H1 (cell line): Measurements from ENCODE around the gene GMIP. TPM values are rescaled to one million over a fixed set of nuclear protein-coding genes. Genes with fewer than 3 reads are reported as not detected.

ENCODE experiments used
- CTCF ChIA-PET: fragments of 300-600 bp; sonication (Branson Sonifier 250); formaldehyde crosslinking; loops from one replicate; lab custom pipeline; 2021; ENCODE audit not compliant: partially characterized antibody; lab: Charles Lee
- POLR2A ChIA-PET: fragments of 300-600 bp; sonication (Branson Sonifier 250); formaldehyde crosslinking; loops from one replicate; lab custom pipeline; 2021; ENCODE audit warnings: inconsistent platforms; ENCODE audit not compliant: partially characterized antibody; lab: Charles Lee
- DNase-seq, 2 experiments: peaks; one replicate each; pipeline versions ENCODE4 v3.0.0 to v3.0.0-alpha.2; 2010 to 2022; ENCODE audit warnings: low spot score in 2 of 2, low read depth in 1 of 2, mixed read lengths in 1 of 2
- FAIRE-seq: peaks from 2 replicates; lab custom pipeline; 2011; peaks lifted over from hg19 to GRCh38; lab: Jason Lieb, UNC
- H2AFZ ChIP-seq: 2 replicates; pipeline ENCODE4 v1.8.1; 2012; ENCODE audit warnings: low read length, inconsistent platforms
- H2AK5ac ChIP-seq: 2 replicates; pipeline ENCODE4 v1.6.1; 2013; ENCODE audit warnings: low read depth, low read length
- H2BK120ac ChIP-seq: replicated peaks from 2 replicates; pipeline ENCODE3; 2013; ENCODE audit warnings: low read depth, low read length, inconsistent platforms
- H2BK12ac ChIP-seq: 2 replicates; pipeline ENCODE4 v1.6.1; 2013; ENCODE audit warnings: low read depth, low read length
- H2BK15ac ChIP-seq: 2 replicates; pipeline ENCODE4 v1.6.1; 2013; ENCODE audit warnings: low read length
- H2BK20ac ChIP-seq: 2 replicates; pipeline ENCODE4 v1.6.1; 2013; ENCODE audit warnings: low read length
- H2BK5ac ChIP-seq: 2 replicates; pipeline ENCODE4 v1.6.1; 2013; ENCODE audit warnings: low read depth, low read length
- H3K14ac ChIP-seq: 2 replicates; pipeline ENCODE4 v1.6.1; 2013; ENCODE audit warnings: inconsistent platforms; ENCODE audit not compliant: insufficient read length
- H3K18ac ChIP-seq: 2 replicates; pipeline ENCODE4 v1.6.1; 2013; ENCODE audit warnings: low read length; ENCODE audit errors: extremely low read depth
- H3K23ac ChIP-seq: 2 replicates; pipeline ENCODE4 v1.6.1; 2013; ENCODE audit warnings: inconsistent platforms; ENCODE audit not compliant: insufficient read length
- H3K23me2 ChIP-seq: 2 replicates; pipeline ENCODE4 v1.6.1; 2013; ENCODE audit warnings: low read depth, low read length
- H3K27ac ChIP-seq: 2 replicates; pipeline ENCODE4 v1.6.1; 2011; ENCODE audit warnings: low read depth, low read length, inconsistent platforms
- H3K27me3 ChIP-seq, 4 experiments: replicated peaks in 1 of 4; 1 replicate in 1 of 4; 2 replicates in 3 of 4; pipeline versions ENCODE4 v1.6.1 to v1.8.1; 2011 to 2013; ENCODE audit warnings: low read length in 3 of 4, mild to moderate bottlenecking in 3 of 4, inconsistent platforms in 2 of 4, mixed read lengths in 2 of 4, moderate library complexity in 1 of 4; ENCODE audit not compliant: control insufficient read depth in 3 of 4, insufficient read depth in 3 of 4; ENCODE audit errors: extremely low read depth in 1 of 4
- H3K36me3 ChIP-seq, 4 experiments: 2 replicates each; pipeline versions ENCODE4 v1.6.1 to v1.8.1; 2011 to 2013; ENCODE audit warnings: mild to moderate bottlenecking in 4 of 4, low read length in 3 of 4, moderate library complexity in 2 of 4, control low read depth in 1 of 4, inconsistent platforms in 1 of 4; ENCODE audit not compliant: insufficient read depth in 4 of 4, control insufficient read depth in 2 of 4
- H3K4ac ChIP-seq: replicated peaks from 2 replicates; pipeline ENCODE3; 2013; ENCODE audit warnings: low read length, low read depth, mixed read lengths, inconsistent platforms; ENCODE audit not compliant: insufficient read length
- H3K4me1 ChIP-seq, 4 experiments: replicated peaks in 1 of 4; 1 replicate in 1 of 4; 2 replicates in 3 of 4; pipeline versions ENCODE4 v1.6.1 to v1.8.1; 2011 to 2013; ENCODE audit warnings: low read length in 3 of 4, inconsistent platforms in 2 of 4, mixed read lengths in 1 of 4; ENCODE audit not compliant: insufficient read depth in 4 of 4, control insufficient read depth in 3 of 4
- H3K4me2 ChIP-seq, 2 experiments: 2 replicates each; pipeline versions ENCODE4 v1.6.1 to v1.8.1; 2011 to 2013; ENCODE audit warnings: low read depth in 2 of 2, low read length in 2 of 2, control low read depth in 1 of 2, inconsistent platforms in 1 of 2, mild to moderate bottlenecking in 1 of 2; ENCODE audit not compliant: insufficient read depth in 1 of 2
- H3K4me3 ChIP-seq, 4 experiments: fragments of 200-600, 300-600 bp in 1 of 4; sonication (generic), shearing (Covaris generic), sonication (Bioruptor Twin) in 1 of 4; 2 replicates each; pipeline versions ENCODE4 v1.5.1 to v1.8.1; 2011 to 2016; ENCODE audit warnings: low read length in 4 of 4, low read depth in 3 of 4, control low read depth in 2 of 4, inconsistent platforms in 2 of 4, mild to moderate bottlenecking in 2 of 4, mixed read lengths in 1 of 4, moderate library complexity in 1 of 4; ENCODE audit not compliant: insufficient read depth in 2 of 4; ENCODE audit errors: extremely low read depth in 1 of 4
- H3K56ac ChIP-seq: replicated peaks from 2 replicates; pipeline ENCODE3; 2013; ENCODE audit warnings: low read depth, mild to moderate bottlenecking, mixed read lengths, low read length, inconsistent platforms; ENCODE audit not compliant: insufficient read length
- H3K79me1 ChIP-seq: 2 replicates; pipeline ENCODE4 v1.6.1; 2013; ENCODE audit warnings: low read depth, low read length, control low read depth
- H3K79me2 ChIP-seq, 2 experiments: 2 replicates each; pipeline versions ENCODE4 v1.6.1 to v1.8.1; 2012 to 2013; ENCODE audit warnings: low read length in 2 of 2, mild to moderate bottlenecking in 2 of 2, inconsistent platforms in 1 of 2; ENCODE audit not compliant: insufficient read depth in 2 of 2, control insufficient read depth in 1 of 2
- H3K9ac ChIP-seq, 4 experiments: replicated peaks in 1 of 4; 1 replicate in 1 of 4; 2 replicates in 3 of 4; pipeline versions ENCODE4 v1.6.1 to v1.8.1; 2011 to 2013; ENCODE audit warnings: low read depth in 3 of 4, low read length in 3 of 4, control low read depth in 2 of 4, mild to moderate bottlenecking in 2 of 4, moderate library complexity in 2 of 4, inconsistent platforms in 1 of 4; ENCODE audit errors: extremely low read depth in 1 of 4
- H3K9me3 ChIP-seq, 2 experiments: 2 replicates each; pipeline versions ENCODE4 v1.6.1 to v1.8.1; 2012 to 2013; ENCODE audit warnings: mild to moderate bottlenecking in 2 of 2, moderate library complexity in 2 of 2, control low read depth in 1 of 2, inconsistent platforms in 1 of 2, low read depth in 1 of 2, low read length in 1 of 2, mixed read lengths in 1 of 2; ENCODE audit not compliant: insufficient read depth in 2 of 2
- H4K20me1 ChIP-seq, 2 experiments: replicated peaks in 1 of 2; 2 replicates each; pipeline versions ENCODE3 to v1.8.1; 2011 to 2013; ENCODE audit warnings: inconsistent platforms in 2 of 2, low read length in 2 of 2, mild to moderate bottlenecking in 1 of 2; ENCODE audit not compliant: insufficient read depth in 2 of 2, control insufficient read depth in 1 of 2
- H4K5ac ChIP-seq: 2 replicates; pipeline ENCODE4 v1.6.1; 2013; ENCODE audit warnings: low read length, low read depth, mixed read lengths, inconsistent platforms; ENCODE audit not compliant: insufficient read length
- H4K8ac ChIP-seq: 2 replicates; pipeline ENCODE4 v1.8.0; 2013; ENCODE audit warnings: mild to moderate bottlenecking, moderate library complexity, low read length, inconsistent platforms; ENCODE audit not compliant: insufficient read depth; ENCODE audit errors: extremely low read depth
- H4K91ac ChIP-seq: replicated peaks from 2 replicates; pipeline ENCODE3; 2013; ENCODE audit warnings: low read length, mixed read lengths, inconsistent platforms; ENCODE audit not compliant: insufficient read length
- CTCF ChIP-seq, 3 experiments: IDR thresholded peaks; 1 replicate in 2 of 3; 2 replicates in 1 of 3; pipeline versions ENCODE4 v1.5.1 to v1.6.1; 2011; ENCODE audit warnings: low read length in 3 of 3, mild to moderate bottlenecking in 3 of 3, inconsistent platforms in 2 of 3, low read depth in 1 of 3, moderate library complexity in 1 of 3; ENCODE audit not compliant: insufficient read depth in 1 of 3; ENCODE audit errors: control extremely low read depth in 1 of 3
- KDM1A ChIP-seq: fragments of 200-600, 300-600 bp; sonication (generic); IDR thresholded peaks from 2 replicates; pipeline ENCODE4 v1.7.1; 2016; ENCODE audit warnings: mild to moderate bottlenecking, low read length, borderline replicate concordance
- KDM5A ChIP-seq: fragments of 200-600 bp; IDR thresholded peaks from 2 replicates; pipeline ENCODE4 v1.7.1; 2012; ENCODE audit warnings: mild to moderate bottlenecking, low read length, inconsistent platforms, mixed read lengths
- MAFK ChIP-seq: IDR thresholded peaks from 2 replicates; pipeline ENCODE4 v1.6.1; 2012; ENCODE audit warnings: low read depth, mild to moderate bottlenecking, improper control_type of control experiment, low read length
- POLR2A ChIP-seq, 2 experiments: IDR thresholded peaks; 1 replicate in 1 of 2; 2 replicates in 1 of 2; pipeline ENCODE4 v1.6.1; 2011; ENCODE audit warnings: low read depth in 2 of 2, low read length in 2 of 2, mild to moderate bottlenecking in 2 of 2; ENCODE audit errors: control extremely low read depth in 1 of 2
- RAD21 ChIP-seq, 2 experiments: IDR thresholded peaks in 1 of 2; conservative IDR thresholded peaks in 1 of 2; 2 replicates each; pipeline ENCODE4 v1.6.1; 2011; ENCODE audit warnings: low read depth in 2 of 2, low read length in 2 of 2, improper control_type of control experiment in 1 of 2, inconsistent platforms in 1 of 2, mild to moderate bottlenecking in 1 of 2, moderate library complexity in 1 of 2
- SAP30 ChIP-seq: fragments of 300-600 bp; sonication (generic); IDR thresholded peaks from 2 replicates; pipeline ENCODE4 v1.7.1; 2012; ENCODE audit warnings: low read length, moderate library complexity, mild to moderate bottlenecking, inconsistent platforms; ENCODE audit not compliant: insufficient read depth, insufficient replicate concordance
- ZNF274 ChIP-seq: IDR thresholded peaks from 2 replicates; pipeline ENCODE4 v1.7.0; 2012; ENCODE audit warnings: low read length, borderline replicate concordance; ENCODE audit errors: extremely low read depth
- WGBS, 2 experiments: shearing (Covaris generic) in 1 of 2; methylation state at CpG; one replicate each; pipeline versions ENCODE4 v1.1.6 to v1.1.7; 2013 to 2015; ENCODE audit warnings: low lambda C conversion rate in 2 of 2, mixed read lengths in 2 of 2, inconsistent platforms in 1 of 2, low coverage in 1 of 2, missing lambda C conversion rate in 1 of 2; ENCODE audit not compliant: insufficient replicate concordance in 2 of 2, insufficient coverage in 1 of 2, insufficient read length in 1 of 2; ENCODE audit errors: extremely low coverage in 1 of 2, missing lambda C conversion rate in 1 of 2; 5-methylcytosine and 5-hydroxymethylcytosine counted together
- polyA plus RNA-seq, 7 experiments: library from polyadenylated mRNA; depleted of rRNA in 3 of 7; stranded (reverse) in 5 of 7; unstranded in 2 of 7; fragments of >200 nt in 5 of 7; fragments of 200-250 nt in 2 of 7; gene quantifications; 1 replicate in 5 of 7; 2 replicates in 1 of 7; 4 replicates in 1 of 7; pipeline versions ENCODE4 v1.2.1 to v1.2.3, GENCODE V29; 2011 to 2013; ENCODE audit warnings: missing spikeins in 2 of 7, mixed read lengths in 2 of 7
- total RNA-seq: library from RNA; stranded (reverse); fragmentation: NEBNext Ultra II Directional; extraction: Animal tissue kit (Norgen Biotek cat#: 25700); gene quantifications from 2 replicates; pipeline ENCODE4 v1.2.1, GENCODE V29; 2021

The GMIP gene
- total and polyA plus RNA-seq, 2 of the 8 experiments (the other 6 are each of a cell fraction or from before 2014, with no cell fraction given), result 5.7 to 18.1 TPM

GRCh38 chr19:19645233-19645870, 1.9 kb upstream of the GMIP start:
- Histone ChIP-seq H3K56ac (no peak overlapping the region), H3K27me3 (no peaks in the 10 kb centered on the region), H4K8ac (no peak overlapping the region), H3K36me3 (peaks cover 14 to 43% (median 30%) of the 10 kb centered on the region in 4 experiments), H4K5ac (no peak overlapping the region), H3K14ac (no peak overlapping the region), H2BK20ac (no peak overlapping the region), H3K23me2 (peaks cover 4% of the 10 kb centered on the region; the same call in 1 of the 2 replicates), H2AFZ (no peak overlapping the region), H3K9me3 (no peaks in the 10 kb centered on the region), H3K79me2 (no peaks in the 10 kb centered on the region), H3K4ac (no peak overlapping the region), H2BK5ac (no peak overlapping the region), H3K27ac (no peak overlapping the region), H2BK15ac (no peak overlapping the region), H2BK120ac (no peak overlapping the region), H3K4me1 (peaks cover 0 to 3% (median 2%) of the 10 kb centered on the region in 4 experiments; a peak in 2 of 7 replicates), H3K9ac (no peak overlapping the region), H3K4me2 (no peak overlapping the region), H3K4me3 (no peak overlapping the region), H4K91ac (no peak overlapping the region), H3K23ac (no peak overlapping the region), H4K20me1 (peaks cover 4 to 8% of the 10 kb centered on the region in 2 experiments), H2BK12ac (no peak overlapping the region), H2AK5ac (no peak overlapping the region), H3K18ac (no peak overlapping the region), H3K79me1 (no peaks in the 10 kb centered on the region)
- CTCF ChIA-PET, result interaction anchor here (2.4 to 3.1 kb wide), 3 partner anchors 85 to 114 kb away, joined by 10 to 44 read pairs (median 25); no protein-coding TSS in a partner anchor
- POLR2A ChIA-PET, result interaction anchor here (1.9 to 2.5 kb wide), 3 partner anchors 10 to 113 kb away, joined by 5 to 12 read pairs (median 12); partner anchors contain the start of gene LPAR2
- DNase-seq (no peak), FAIRE-seq (no peak)
- WGBS, 2 experiments, result 95% methylated on average over 16 of the region's 17 CpGs; no CpG with 5 or more reads in 1 of the 2 experiments
- TF ChIP-seq RAD21 (IDR thresholded peaks at IDR 0.05 in 1 of 2, conservative IDR thresholded peaks at IDR 0.05 in 1 of 2; ENCODE audit: low read depth in 2 of 2, low read length in 2 of 2) (no peak), CTCF (IDR thresholded peaks at IDR 0.05; ENCODE audit: control extremely low read depth in 1 of 3, insufficient read depth in 1 of 3, low read depth in 1 of 3, low read length in 3 of 3) (no peak), ZNF274 (no peak), KDM5A (no peak), POLR2A (IDR thresholded peaks at IDR 0.05; ENCODE audit: control extremely low read depth in 1 of 2, low read depth in 2 of 2, low read length in 2 of 2) (no peak), SAP30 (no peak), KDM1A (no peak), MAFK (no peak)
